OCI-M1 (cell line): Measurements from ENCODE around the gene SLC2A6.

Experiments used
- DNase-seq: peaks from one replicate; lab custom pipeline; 2025; lab: John Stamatoyannopoulos, UW

SLC2A6 gene

GRCh38 chr9:133478851-133479711, at the start of gene SLC2A6:
Gene SLC2A6, minus strand, starts transcription at chr9:133479099. Its CDS starts 40 bp downstream, at chr9:133479059.
- DNase-seq: peak; percentile 75

GRCh38 chr9:133528001-133528875, 49.3 kb upstream of the SLC2A6 start:
- no peak for DNase-seq

- no peak for DNase-seq
Observed at GRCh38 chr9:133527444-133527920, 48.6 kb upstream of the SLC2A6 start.

- no peak for DNase-seq
Observed at GRCh38 chr9:133526721-133527321, 47.9 kb upstream of the SLC2A6 start.

GRCh38 chr9:133525677-133526076, 46.8 kb upstream of the SLC2A6 start:
- no peak for DNase-seq

GRCh38 chr9:133524679-133525228, 45.9 kb upstream of the SLC2A6 start, which contains the start of gene MYMK:
Gene MYMK, minus strand, starts transcription at chr9:133524959. Its CDS starts 115 bp downstream, at chr9:133524844.
- no peak for DNase-seq

- no peak for DNase-seq
Observed at GRCh38 chr9:133524146-133524545, 45.2 kb upstream of the SLC2A6 start.

GRCh38 chr9:133523106-133523505, 44.2 kb upstream of the SLC2A6 start:
- no peak for DNase-seq

GRCh38 chr9:133522073-133522910, 43.4 kb upstream of the SLC2A6 start:
- DNase-seq: no peak

GRCh38 chr9:133521122-133522072, 42.5 kb upstream of the SLC2A6 start:
- DNase-seq: no peak

- DNase-seq: no peak
Observed at GRCh38 chr9:133520121-133520835, 41.4 kb upstream of the SLC2A6 start.

- DNase-seq: no peak
Observed at GRCh38 chr9:133519693-133520092, 40.8 kb upstream of the SLC2A6 start.

GRCh38 chr9:133518706-133519449, 40.0 kb upstream of the SLC2A6 start:
- DNase-seq: no peak

- no peak for DNase-seq
Observed at GRCh38 chr9:133518200-133518599, 39.3 kb upstream of the SLC2A6 start.

GRCh38 chr9:133517711-133518110, 38.8 kb upstream of the SLC2A6 start:
- DNase-seq: no peak

- DNase-seq: no peak
Observed at GRCh38 chr9:133516961-133517350, 38.1 kb upstream of the SLC2A6 start.

GRCh38 chr9:133516256-133516960, 37.5 kb upstream of the SLC2A6 start:
- no peak for DNase-seq
